ENCODE data around the gene ZC3H7B.
A peak's percentile ranks its signal among the peaks of the same experiment; 100 is the strongest.
"Not testable (repeated sequence)": the region's sequence is repeated elsewhere in the genome, so short reads cannot be mapped to it uniquely, and the experiment has no call there.

ZC3H7B gene

DNA sequence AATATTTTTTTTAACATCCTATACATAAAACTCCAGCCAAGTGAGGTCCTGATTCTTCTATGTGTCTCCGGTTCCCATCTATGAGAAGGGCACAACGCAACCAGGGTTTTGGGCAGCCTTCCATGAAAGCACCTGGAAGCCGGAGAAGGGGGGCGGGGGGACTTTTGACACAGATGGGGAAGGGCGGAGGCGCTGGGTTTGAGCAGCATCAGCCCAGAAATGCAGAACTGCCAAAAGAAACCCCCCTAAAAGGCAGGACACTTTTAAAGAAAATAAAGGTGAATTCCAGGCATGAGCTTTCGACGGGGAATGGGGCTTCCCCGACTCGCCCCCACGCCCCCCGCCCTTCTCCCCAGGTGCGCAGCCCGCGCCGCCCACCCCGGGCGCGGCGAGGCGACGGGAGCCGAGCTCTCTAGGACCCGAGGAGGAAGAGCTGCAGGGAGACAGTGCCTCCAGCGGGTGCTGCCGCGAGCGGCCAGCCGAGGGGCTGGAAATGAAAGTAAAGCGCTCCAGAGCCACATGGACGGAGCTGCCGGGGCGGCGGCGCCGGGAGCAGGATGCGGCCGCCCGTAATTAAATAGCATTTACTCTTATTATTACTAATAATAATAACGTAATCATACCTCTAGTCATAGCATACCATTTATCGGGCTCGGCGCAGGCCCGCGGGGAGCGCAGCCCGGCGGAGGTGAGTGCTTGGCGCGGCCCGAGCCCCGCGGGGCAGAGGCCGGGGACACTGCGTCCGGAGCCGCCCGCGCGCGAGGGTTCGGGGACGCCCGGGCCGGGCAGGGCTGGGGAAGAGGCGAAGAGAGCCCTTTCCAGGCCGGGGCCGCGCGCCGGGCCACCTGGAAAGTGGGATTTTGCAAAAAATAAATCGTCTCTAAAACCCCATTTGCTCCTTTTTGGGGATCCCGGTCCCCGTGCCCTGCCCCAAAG, at the start of gene ZC3H7B:
ZC3H7B (plus strand) TSS at position 441 of the 936 bp plus-strand sequence. CDS start 19,136 bp downstream, outside the sequence.
- FAIRE-seq = peak; percentile 87
- DNase-seq (ENCODE audit: insufficient read length, low spot score) = peak; percentile 100

GRCh38 chr22:41252365-41252764, 49.0 kb upstream of the ZC3H7B start:
- DNase-seq (ENCODE audit: insufficient read length, low spot score) (no peak), FAIRE-seq (no peak)

DNA sequence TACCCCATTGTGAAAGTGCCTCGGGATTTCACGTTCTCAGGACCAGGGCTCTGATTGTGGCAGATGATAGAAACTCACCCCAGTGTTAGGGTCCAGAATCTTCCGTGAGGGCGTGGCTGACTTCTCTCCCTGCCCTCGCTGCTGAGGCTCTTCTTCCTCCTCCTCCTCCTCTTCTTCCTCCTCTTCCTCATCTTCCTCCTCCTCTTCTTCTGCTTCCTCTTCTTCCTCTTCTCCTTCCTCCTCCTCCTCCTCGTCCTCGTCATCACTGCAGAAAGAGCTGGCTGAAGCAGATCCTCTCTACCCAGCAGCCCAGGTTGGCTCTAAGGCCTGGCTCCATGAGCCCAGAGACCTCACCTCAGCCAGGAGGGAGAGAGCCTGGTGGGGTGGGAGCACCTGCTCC, 47.1 kb upstream of the ZC3H7B start:
- no peak for FAIRE-seq
- no peak for DNase-seq (ENCODE audit: insufficient read length, low spot score)

DNA sequence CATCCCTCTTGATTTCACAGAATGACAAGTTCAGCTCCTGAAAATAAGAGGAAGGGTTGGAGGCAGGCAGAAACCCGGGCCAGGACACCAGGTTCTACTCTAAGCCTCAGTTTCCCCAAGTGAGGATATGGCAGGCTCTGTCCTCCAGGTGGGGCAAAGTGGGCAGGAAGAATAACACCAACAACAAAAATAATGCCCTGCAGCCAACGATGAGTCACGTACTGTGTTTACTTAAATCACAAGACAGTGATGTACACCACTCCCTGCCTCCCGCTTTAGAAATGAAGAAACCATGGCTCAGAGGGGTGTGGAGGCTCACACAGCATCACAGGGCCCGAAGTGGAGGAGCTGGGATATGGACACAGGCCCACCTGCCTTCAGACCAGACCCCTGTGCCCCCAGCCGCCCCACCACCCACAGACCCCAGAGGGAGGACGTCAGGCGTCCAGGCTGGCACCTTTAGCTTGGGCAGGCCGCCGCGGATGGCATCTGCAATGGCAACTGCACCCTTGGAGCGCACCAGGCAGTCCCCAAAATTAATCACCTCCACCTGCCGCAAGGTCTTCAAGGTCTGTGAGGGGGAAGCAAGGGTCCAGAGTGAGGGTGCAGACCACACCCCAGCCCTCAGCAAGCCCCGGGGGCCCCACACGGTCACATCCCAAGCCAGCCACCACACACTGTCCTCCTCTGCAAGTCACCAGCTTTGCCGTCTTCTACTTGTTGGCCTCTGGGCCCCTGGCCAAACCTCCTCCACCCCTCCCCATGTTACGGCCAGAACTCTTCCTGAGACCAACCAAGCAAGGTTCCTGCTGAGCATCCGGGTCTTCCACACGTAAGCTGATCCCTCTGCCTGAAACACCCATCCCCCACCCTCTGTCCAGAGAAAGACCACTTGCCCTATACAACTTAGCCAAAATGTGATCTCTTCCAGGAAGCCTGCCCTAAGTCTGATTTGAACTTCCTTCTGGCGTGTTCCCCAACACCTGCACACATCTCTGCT, 44.8 kb upstream of the ZC3H7B start:
- DNase-seq (ENCODE audit: insufficient read length, low spot score) = no peak

GRCh38 chr22:41257696-41258095, 43.6 kb upstream of the ZC3H7B start:
- FAIRE-seq (no peak), DNase-seq (ENCODE audit: insufficient read length, low spot score) (no peak)

More for the DNA sequence above, 44.8 kb upstream of the ZC3H7B start:
- FAIRE-seq = no peak

DNA sequence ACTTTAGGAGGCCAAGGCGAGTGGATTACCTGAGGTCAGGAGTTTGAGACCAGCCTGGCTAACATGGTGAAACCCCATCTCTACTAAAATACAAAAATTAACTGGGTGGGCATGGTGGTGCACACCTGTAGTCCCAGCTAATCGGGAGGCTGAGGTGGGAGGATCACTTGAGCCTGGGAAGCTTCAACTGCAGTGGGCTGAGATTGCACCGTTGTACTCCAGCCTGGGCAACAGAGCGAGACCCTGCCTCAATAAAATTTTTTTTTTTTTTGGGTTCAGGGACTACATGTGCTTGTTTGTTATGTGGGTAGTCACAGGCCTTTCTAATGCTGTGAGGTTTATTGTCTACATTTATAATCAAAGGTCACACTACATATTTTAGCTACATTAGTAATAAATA, 41.6 kb upstream of the ZC3H7B start:
- DNase-seq (ENCODE audit: insufficient read length, low spot score); FAIRE-seq: not testable (repeated sequence)

- DNase-seq (ENCODE audit: insufficient read length, low spot score) (no peak), FAIRE-seq (no peak)
Measured at GRCh38 chr22:41260871-41261270, 40.5 kb upstream of the ZC3H7B start.

- no peak for DNase-seq (ENCODE audit: insufficient read length, low spot score)
- no peak for FAIRE-seq
Measured at GRCh38 chr22:41261541-41262249, 39.6 kb upstream of the ZC3H7B start.

GRCh38 chr22:41262250-41262765, 39.0 kb upstream of the ZC3H7B start:
- FAIRE-seq (no peak), DNase-seq (ENCODE audit: insufficient read length, low spot score) (no peak)

DNA sequence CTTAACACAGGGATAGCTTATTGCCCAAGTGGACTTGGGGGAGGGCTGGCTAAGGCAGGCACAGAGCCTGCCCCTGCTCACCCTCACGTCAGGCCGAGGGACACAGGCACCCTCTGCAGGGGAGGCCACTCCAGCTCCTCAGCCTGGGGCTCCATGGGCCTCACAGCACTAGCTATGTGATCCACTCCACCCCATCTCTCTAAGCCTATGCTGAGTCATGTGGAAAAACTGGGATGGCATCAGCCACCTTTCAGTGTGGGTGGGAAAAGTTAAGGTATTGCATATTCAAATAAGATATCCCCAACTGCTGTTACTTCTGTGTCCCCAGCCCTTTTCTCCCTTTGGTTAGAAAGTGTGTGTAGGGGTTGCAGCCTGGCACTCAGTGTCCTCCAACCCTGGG, 37.6 kb upstream of the ZC3H7B start:
- FAIRE-seq (no peak), DNase-seq (ENCODE audit: insufficient read length, low spot score) (no peak)

- DNase-seq (ENCODE audit: insufficient read length, low spot score) = no peak
- FAIRE-seq = no peak
Measured at GRCh38 chr22:41264408-41264941, 36.9 kb upstream of the ZC3H7B start.

GRCh38 chr22:41267958-41268357, 33.4 kb upstream of the ZC3H7B start:
- DNase-seq (ENCODE audit: insufficient read length, low spot score) (no peak), FAIRE-seq (no peak)

GRCh38 chr22:41271787-41272186, 29.5 kb upstream of the ZC3H7B start:
- no peak for FAIRE-seq
- DNase-seq (ENCODE audit: insufficient read length, low spot score) = no peak

GRCh38 chr22:41273128-41273527, 28.2 kb upstream of the ZC3H7B start:
- no peak for FAIRE-seq

DNA sequence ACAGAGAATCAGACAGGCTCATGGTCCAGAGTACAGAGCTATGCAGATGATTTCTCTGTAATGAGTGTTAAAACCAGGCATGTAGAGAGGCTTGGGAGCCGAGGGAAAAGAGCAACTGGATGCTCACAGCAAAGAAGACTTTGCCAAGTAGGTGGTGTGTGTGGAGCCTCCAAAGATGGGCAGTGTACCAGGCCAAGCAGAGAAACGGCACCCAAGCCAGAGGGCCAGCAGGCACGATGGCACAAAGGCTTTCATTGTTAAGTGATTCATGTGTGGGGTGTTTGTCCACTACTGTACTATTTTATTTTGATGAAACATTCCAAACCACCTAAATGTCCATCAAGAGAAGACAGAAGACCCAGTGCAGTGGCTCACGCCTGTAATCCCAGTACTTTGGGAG, 26.5 kb upstream of the ZC3H7B start:
- DNase-seq (ENCODE audit: insufficient read length, low spot score) (no peak), FAIRE-seq (no peak)

More at GRCh38 chr22:41273128-41273527, 28.2 kb upstream of the ZC3H7B start:
- no peak for DNase-seq (ENCODE audit: insufficient read length, low spot score)

DNA sequence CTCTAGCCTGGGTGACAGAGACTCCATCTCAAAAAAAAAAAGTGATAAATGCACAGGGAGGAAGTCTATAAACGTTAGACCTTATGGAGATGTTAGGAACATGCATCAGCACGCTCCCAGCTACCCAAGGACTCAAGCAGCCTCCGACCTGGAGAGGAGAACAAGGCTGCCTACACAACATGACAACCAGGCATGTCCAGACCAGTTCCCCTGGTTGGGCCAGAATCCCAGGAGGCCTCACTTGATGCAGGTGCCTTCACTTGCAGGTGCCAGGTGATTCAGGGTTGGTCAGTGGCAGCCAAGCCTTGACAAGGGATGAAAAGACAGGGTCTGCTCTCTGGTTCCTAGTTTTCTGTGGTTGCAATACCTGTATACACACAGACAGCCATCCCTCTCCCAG, 21.3 kb upstream of the ZC3H7B start:
- FAIRE-seq (no peak), DNase-seq (ENCODE audit: insufficient read length, low spot score) (no peak)

DNA sequence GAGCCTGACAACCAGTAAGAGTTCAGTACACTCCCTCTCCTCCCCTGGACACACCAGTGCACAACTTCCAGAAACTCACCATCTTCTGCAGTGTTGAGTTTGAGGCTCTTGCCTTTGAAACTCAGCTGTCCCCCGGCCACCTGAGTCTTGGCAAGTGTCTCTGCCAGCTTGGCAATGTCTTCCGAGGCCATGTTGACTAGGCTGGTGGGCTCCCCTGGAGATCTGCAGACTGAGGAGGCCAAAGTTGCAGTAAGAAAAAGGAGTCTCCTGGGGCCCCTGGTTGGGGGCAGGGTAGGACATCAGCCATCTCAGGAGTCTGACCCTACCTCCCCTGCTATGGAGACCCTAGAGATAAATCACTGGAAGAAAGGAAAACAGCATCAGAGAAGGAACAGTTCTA, 20.5 kb upstream of the ZC3H7B start:
- DNase-seq (ENCODE audit: insufficient read length, low spot score) (no peak), FAIRE-seq (no peak)

DNA sequence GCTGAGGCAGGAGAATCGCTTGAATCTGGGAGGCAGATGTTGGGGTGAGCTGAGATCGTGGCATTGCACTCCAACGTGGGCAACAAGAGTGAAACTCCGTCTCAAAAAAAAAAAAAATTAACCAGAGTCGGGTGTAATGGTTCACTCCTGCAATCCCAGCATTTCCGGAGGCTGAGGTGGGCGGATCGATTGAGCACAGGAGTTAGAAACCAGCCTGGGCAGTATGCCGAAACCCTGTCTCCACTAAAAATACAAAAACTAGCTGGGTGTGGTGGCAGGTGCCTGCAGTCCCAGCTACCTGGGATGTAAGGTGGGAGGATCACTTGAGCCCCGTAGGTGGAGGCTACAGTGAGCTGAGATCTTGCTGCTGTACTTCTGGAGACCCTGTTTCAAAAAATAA, 16.9 kb upstream of the ZC3H7B start:
- no peak for DNase-seq (ENCODE audit: insufficient read length, low spot score)

DNA sequence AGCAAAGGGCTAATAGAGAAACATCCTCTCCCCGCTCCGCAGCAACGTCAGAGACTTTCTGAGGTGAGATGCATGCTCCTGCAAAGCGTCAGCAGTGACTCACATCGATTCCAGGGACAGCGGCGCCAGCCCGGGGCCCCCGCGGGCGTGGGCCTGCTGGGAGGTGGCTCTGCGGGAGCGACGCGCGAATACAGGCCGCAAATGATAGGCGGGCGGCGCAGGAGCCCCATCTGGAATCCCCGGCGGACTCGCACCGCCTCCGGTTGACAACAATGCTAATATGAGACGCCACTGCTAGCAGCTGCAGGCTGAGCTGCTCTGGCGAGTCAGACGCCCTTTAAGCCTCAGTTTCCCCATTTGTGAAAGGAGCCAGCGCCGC, 15.9 kb upstream of the ZC3H7B start:
- FAIRE-seq = no peak
- peak; percentile 50 for DNase-seq (ENCODE audit: insufficient read length, low spot score)

More for the DNA sequence above, 16.9 kb upstream of the ZC3H7B start:
- FAIRE-seq = no peak
